Upper lobe of left lung (tissue), 6 donors: Measurements from ENCODE around the gene MAP4K2. TPM values are rescaled to one million over a fixed set of nuclear protein-coding genes. Genes with fewer than 3 reads are reported as not detected.

ENCODE experiments used
- ATAC-seq, 2 donors: fragments of 200-7000 bp; cut with Tn5 transposase; one replicate each; pipeline ENCODE4 v1.9.1; 2022; ENCODE audit warnings: mild to moderate bottlenecking in 2 of 2, moderate library complexity in 2 of 2; ENCODE audit not compliant: low FRiP score in 2 of 2
- DNase-seq, 2 donors: peaks; one replicate each; pipeline ENCODE4 v3.0.0-alpha.2; 2019 to 2020
- H3K27ac ChIP-seq, 4 donors: fragments of 200-600 bp; sonication (generic); one replicate each; pipeline ENCODE4 v1.5.1; 2016 to 2019
- H3K27me3 ChIP-seq, 4 donors: fragments of 200-600 bp; sonication (generic); one replicate each; pipeline ENCODE4 v1.5.1; 2017 to 2019
- H3K36me3 ChIP-seq, 4 donors: fragments of 200-600 bp; sonication (generic); one replicate each; pipeline ENCODE4 v1.5.1; 2016 to 2019
- H3K4me1 ChIP-seq, 4 donors: fragments of 200-600 bp; sonication (generic); one replicate each; pipeline ENCODE4 v1.5.1; 2018 to 2019
- H3K4me3 ChIP-seq, 4 donors: fragments of 200-600 bp; sonication (generic); one replicate each; pipeline ENCODE4 v1.5.1; 2017 to 2019; ENCODE audit warnings: mild to moderate bottlenecking in 2 of 4, moderate library complexity in 1 of 4
- H3K9me3 ChIP-seq, 4 donors: fragments of 200-600 bp; sonication (generic); one replicate each; pipeline ENCODE4 v1.5.1; 2018 to 2019
- EP300 ChIP-seq, 4 donors: sonication (generic); formaldehyde crosslinking; IDR thresholded peaks; one replicate each; pipeline ENCODE4 v1.5.1; 2017; ENCODE audit warnings: antibody characterized with exemption in 4 of 4, control low read depth in 2 of 4
- POLR2A ChIP-seq, 4 donors: fragments of 450-650 bp; IDR thresholded peaks; one replicate each; pipeline ENCODE4 v1.5.1; 2016 to 2017; ENCODE audit warnings: antibody characterized with exemption in 4 of 4, mild to moderate bottlenecking in 2 of 4
- POLR2AphosphoS5 ChIP-seq, 2 donors: sonication (generic); formaldehyde crosslinking; IDR thresholded peaks; one replicate each; pipeline ENCODE4 v1.5.1; 2017; ENCODE audit warnings: antibody characterized with exemption in 2 of 2
- WGBS, 2 donors: methylation state at CpG; one replicate each; pipeline ENCODE4 v1.1.5; 2017 to 2018; 5-methylcytosine and 5-hydroxymethylcytosine counted together
- total RNA-seq, 6 donors: library from RNA; depleted of rRNA in 4 of 6; stranded (reverse); fragments of >200 nt in 4 of 6; gene quantifications; one replicate each; pipeline versions ENCODE4 v1.1.0 to v1.2.1, GENCODE V29; 2016 to 2021
- TF ChIP-seq, protein P1 (sequence below), 6 experiments: fragments of 450-650 bp in 4 of 6; fragments of 200-600 bp in 2 of 6; sonication (generic) in 2 of 6; IDR thresholded peaks; one replicate each; pipeline ENCODE4 v1.5.1; 2016 to 2019; ENCODE audit warnings: antibody characterized with exemption in 6 of 6
- donor health status: DM: no; HTN: no; CAD: no; lungs with moderate emphysema.
- donor health status: DM: no; HTN: yes; CAD: no; lungs with severe emphysema.

MAP4K2 gene
- total RNA-seq, 6 donors from 2014 or later: 19.0 to 84.7 (median 29.2) TPM

DNA sequence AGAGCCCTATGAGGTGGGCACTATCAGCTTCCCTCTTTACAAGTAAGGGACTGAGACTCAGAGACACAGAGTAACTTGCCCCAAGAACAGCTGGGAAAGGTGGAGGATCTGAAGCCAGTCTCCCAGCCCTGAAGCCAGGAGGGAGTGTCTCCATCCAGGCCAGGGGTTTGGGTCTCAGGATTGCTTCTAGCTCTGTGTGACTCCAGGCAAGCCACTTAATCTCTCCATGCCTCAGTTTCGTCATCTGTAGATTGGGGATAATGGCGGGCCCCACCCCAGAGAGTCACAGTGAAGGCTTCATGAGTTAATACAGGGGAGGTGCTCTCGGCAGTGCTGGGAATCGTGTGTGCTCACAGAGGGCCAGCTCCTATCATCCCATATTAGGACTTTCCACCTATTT, 10.5 kb downstream of the MAP4K2 start:
- no peak for DNase-seq
- TF ChIP-seq, protein P1, sequence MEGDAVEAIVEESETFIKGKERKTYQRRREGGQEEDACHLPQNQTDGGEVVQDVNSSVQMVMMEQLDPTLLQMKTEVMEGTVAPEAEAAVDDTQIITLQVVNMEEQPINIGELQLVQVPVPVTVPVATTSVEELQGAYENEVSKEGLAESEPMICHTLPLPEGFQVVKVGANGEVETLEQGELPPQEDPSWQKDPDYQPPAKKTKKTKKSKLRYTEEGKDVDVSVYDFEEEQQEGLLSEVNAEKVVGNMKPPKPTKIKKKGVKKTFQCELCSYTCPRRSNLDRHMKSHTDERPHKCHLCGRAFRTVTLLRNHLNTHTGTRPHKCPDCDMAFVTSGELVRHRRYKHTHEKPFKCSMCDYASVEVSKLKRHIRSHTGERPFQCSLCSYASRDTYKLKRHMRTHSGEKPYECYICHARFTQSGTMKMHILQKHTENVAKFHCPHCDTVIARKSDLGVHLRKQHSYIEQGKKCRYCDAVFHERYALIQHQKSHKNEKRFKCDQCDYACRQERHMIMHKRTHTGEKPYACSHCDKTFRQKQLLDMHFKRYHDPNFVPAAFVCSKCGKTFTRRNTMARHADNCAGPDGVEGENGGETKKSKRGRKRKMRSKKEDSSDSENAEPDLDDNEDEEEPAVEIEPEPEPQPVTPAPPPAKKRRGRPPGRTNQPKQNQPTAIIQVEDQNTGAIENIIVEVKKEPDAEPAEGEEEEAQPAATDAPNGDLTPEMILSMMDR (IDR thresholded peaks at IDR 0.05): no peak
- TF ChIP-seq POLR2A (IDR thresholded peaks at IDR 0.05): no peak
- TF ChIP-seq EP300 (IDR thresholded peaks at IDR 0.05): no peak
- TF ChIP-seq POLR2AphosphoS5 (IDR thresholded peaks at IDR 0.05): no peak
- 93 to 100% methylated on average over 4 of the region's 4 CpGs for WGBS, 2 donors
- Histone ChIP-seq H3K27me3 (no peaks in the 10 kb centered on the region), H3K4me1 (peaks cover 0 to 25% (median 7%) of the 10 kb centered on the region in 4 donors), H3K27ac (peak overlapping the region in 1 of 4 donors; percentile 65), H3K9me3 (no peaks in the 10 kb centered on the region), H3K36me3 (peaks cover 0 to 71% (median 45%) of the 10 kb centered on the region in 4 donors), H3K4me3 (no peak overlapping the region)
- no peak for ATAC-seq

DNA sequence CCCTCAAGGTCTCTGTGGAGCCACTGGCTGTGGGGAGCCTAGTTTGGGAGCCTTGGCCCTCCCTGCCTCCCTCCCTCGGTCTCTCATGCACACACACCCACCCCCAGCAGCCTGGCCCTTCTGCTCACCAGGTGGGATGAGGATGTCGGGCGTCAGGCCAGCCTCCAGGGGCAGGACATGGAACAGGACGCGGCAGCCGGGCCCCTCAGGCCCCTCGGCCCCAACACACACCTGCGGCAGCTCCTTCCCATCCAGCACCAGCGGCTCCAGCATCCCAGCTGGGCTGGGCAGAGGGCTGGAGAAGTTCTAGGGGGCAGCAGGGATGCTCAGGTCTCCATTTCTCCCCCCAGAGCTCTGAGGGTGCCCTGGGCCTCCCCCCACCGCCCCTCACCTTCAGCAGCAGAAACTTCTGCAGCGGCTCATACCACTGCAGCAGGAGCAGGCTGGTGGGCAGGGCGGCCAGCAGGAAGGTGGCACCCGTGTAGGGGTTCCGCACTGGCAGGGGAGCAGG, 11.2 kb downstream of the MAP4K2 start:
- H3K27ac ChIP-seq: peak overlapping the region in 1 of 4 donors; percentile 65
- 94 to 97% methylated on average over 8 to 9 of the region's 14 CpGs for WGBS, 2 donors
- peaks cover 0 to 64% (median 39%) of the 10 kb centered on the region in 4 donors for H3K36me3 ChIP-seq
- H3K27me3 ChIP-seq: no peaks in the 10 kb centered on the region
- DNase-seq: peak in 1 of 2 donors; percentile 64
- ATAC-seq: no peak
- H3K4me3 ChIP-seq: no peak overlapping the region
- no peaks in the 10 kb centered on the region for H3K9me3 ChIP-seq
- peaks cover 0 to 23% (median 7%) of the 10 kb centered on the region in 4 donors for H3K4me1 ChIP-seq
- TF ChIP-seq, protein P1 (IDR thresholded peaks at IDR 0.05): no peak
- TF ChIP-seq POLR2A (IDR thresholded peaks at IDR 0.05): no peak
- no peak for TF ChIP-seq EP300 (IDR thresholded peaks at IDR 0.05)
- TF ChIP-seq POLR2AphosphoS5 (IDR thresholded peaks at IDR 0.05): no peak

DNA sequence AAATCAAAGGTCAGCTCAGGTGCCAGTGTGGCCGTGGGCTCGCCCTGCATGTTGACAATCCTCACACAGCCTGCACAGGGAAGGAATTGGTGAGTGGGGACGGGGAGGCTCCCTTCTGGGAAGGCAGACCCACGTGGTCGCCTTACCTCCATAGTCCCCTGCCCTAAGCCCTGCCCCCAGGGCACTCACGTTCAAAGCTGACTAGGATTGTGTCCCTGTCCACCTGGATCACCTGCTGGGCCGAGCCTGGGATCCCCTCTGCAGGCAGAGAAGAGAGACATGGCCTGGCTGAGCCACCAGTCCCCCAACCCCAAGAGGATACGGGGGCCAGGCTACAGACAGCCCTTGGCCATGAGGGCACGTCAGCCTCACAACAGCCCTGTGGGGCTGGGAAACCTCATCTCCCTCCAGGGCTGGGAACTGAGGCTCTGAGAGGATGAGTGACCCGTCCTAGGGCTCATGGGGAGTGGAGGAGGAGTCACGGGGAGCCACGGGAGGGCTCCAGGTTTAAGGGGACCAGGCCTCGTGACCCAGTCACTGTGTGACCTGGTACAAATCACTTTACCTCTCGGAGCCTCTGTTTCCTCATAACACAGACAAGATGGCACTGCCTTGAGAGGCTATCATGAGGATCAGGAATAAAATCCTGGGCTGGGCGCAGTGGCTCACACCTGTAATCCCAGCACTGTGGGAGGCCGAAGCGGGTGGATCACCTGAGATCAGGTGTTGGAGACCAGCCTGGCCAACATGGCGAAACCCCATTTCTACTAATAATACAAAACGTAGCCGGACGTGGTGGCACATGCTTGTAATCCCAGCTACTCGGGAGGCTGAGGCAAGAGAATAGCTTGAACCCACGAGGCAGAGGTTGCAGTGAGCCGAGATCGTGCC, 12.6 kb downstream of the MAP4K2 start:
- Histone ChIP-seq H3K4me3 (no peak overlapping the region), H3K36me3 (peaks cover 0 to 52% (median 30%) of the 10 kb centered on the region in 4 donors), H3K9me3 (no peaks in the 10 kb centered on the region), H3K4me1 (peaks cover 0 to 15% (median 5%) of the 10 kb centered on the region in 4 donors), H3K27ac (no peak overlapping the region), H3K27me3 (no peaks in the 10 kb centered on the region)
- TF ChIP-seq POLR2A (IDR thresholded peaks at IDR 0.05) (no peak), EP300 (IDR thresholded peaks at IDR 0.05) (no peak), POLR2AphosphoS5 (IDR thresholded peaks at IDR 0.05) (no peak)
- TF ChIP-seq, protein P1 (IDR thresholded peaks at IDR 0.05): no peak
- ATAC-seq (no peak), DNase-seq (no peak)
- WGBS, 2 donors: 91 to 95% methylated on average over 16 to 25 of the region's 25 CpGs

DNA sequence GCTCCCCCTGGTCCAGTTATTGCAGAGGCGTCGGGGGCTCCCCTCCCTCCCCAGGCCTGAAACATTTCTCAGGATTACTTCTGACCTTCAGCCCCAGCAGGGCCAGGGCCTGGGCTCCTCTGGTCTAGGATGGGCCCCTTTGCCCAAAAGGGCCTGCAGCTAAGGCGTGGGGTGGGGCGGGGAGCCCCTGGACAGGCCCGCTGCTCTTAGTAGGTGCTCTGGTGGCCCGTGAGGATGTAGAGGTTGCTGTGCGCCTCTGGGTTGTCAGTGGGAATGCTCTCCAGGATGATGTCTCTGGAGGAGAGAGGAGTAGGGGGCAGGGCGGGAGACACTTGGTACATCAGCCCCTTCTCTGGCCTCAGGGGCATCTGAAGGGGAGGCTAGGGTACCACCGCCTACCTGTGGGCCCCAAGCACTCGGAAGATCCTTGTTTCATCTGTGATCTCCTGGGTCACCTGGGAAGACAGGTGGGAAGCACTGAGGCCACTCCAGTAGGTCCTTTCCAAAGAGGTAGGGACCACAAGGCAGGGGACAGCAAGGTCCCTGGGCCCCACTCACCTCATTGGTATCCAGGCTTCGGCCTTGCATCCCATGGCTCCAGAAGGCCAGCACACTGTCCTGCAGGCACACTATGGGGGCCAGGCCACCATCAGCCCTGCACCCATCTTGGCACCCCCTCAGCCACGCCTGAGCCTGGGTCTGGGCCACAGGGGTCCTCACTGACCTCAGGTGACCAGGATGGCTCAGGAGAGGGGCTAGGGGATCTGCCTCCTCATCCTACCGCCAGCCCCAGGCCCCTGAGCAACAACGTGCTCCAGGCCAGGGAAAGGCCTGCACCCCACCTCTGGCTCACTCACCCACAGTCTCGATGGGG, 13.4 kb downstream of the MAP4K2 start:
- Histone ChIP-seq H3K36me3 (peaks cover 0 to 48% (median 30%) of the 10 kb centered on the region in 4 donors), H3K4me3 (no peak overlapping the region), H3K27me3 (no peaks in the 10 kb centered on the region), H3K9me3 (no peaks in the 10 kb centered on the region), H3K27ac (no peak overlapping the region), H3K4me1 (peaks cover 0 to 15% (median 5%) of the 10 kb centered on the region in 4 donors)
- no peak for TF ChIP-seq POLR2AphosphoS5 (IDR thresholded peaks at IDR 0.05)
- TF ChIP-seq, protein P1 (IDR thresholded peaks at IDR 0.05): no peak
- TF ChIP-seq POLR2A (IDR thresholded peaks at IDR 0.05): no peak
- TF ChIP-seq EP300 (IDR thresholded peaks at IDR 0.05): no peak
- WGBS, 2 donors: 82 to 93% methylated on average over 3 to 14 of the region's 15 CpGs
- DNase-seq (peak in 1 of 2 donors; percentile 39), ATAC-seq (no peak)
